Keratinocyte (primary cell): ENCODE results near the gene ZNF888. TPM values are rescaled to one million over a fixed set of nuclear protein-coding genes. Genes with fewer than 3 reads are reported as not detected.
"Not testable (repeated sequence)": the region's sequence is repeated elsewhere in the genome, so short reads cannot be mapped to it uniquely, and the experiment has no call there.

ENCODE experiments used
- DNase-seq: peaks from one replicate; pipeline ENCODE4 v3.0.0-alpha.2; 2011; ENCODE audit warnings: low read depth, missing footprints, low spot score
- FAIRE-seq: peaks from 2 replicates; lab custom pipeline; 2011; peaks lifted over from hg19 to GRCh38; lab: Jason Lieb, UNC
- H2AFZ ChIP-seq: 2 replicates; pipeline ENCODE4 v1.6.0; 2012; ENCODE audit warnings: low read length, control low read depth, inconsistent platforms; ENCODE audit not compliant: control insufficient read depth
- H3K27ac ChIP-seq: 2 replicates; pipeline ENCODE4 v1.5.1; 2011; ENCODE audit warnings: low read length; ENCODE audit not compliant: control insufficient read depth, insufficient read depth
- H3K27me3 ChIP-seq: 3 replicates; pipeline ENCODE4 v1.6.0; 2011; ENCODE audit warnings: low read length; ENCODE audit not compliant: control insufficient read depth, insufficient read depth; ENCODE audit errors: extremely low read depth
- H3K36me3 ChIP-seq, 2 experiments: 2 replicates in 1 of 2; 3 replicates in 1 of 2; pipeline ENCODE4 v1.5.1; 2011; ENCODE audit warnings: low read length in 2 of 2, mild to moderate bottlenecking in 1 of 2; ENCODE audit not compliant: control insufficient read depth in 2 of 2, insufficient read depth in 2 of 2; ENCODE audit errors: extremely low read depth in 1 of 2
- H3K4me1 ChIP-seq: 3 replicates; pipeline ENCODE4 v1.5.1; 2011; ENCODE audit warnings: low read length; ENCODE audit not compliant: control insufficient read depth, insufficient read depth; ENCODE audit errors: extremely low read depth
- H3K4me2 ChIP-seq: 3 replicates; pipeline ENCODE4 v1.6.0; 2011; ENCODE audit warnings: low read depth, low read length; ENCODE audit not compliant: control insufficient read depth, insufficient read depth; ENCODE audit errors: extremely low read depth
- H3K4me3 ChIP-seq, 3 experiments: fragments of 200-600 bp in 1 of 3; sonication (generic) in 1 of 3; 2 replicates in 2 of 3; 3 replicates in 1 of 3; pipeline ENCODE4 v1.5.1; 2011 to 2016; ENCODE audit warnings: low read length in 3 of 3, mild to moderate bottlenecking in 3 of 3, control low read depth in 2 of 3, inconsistent platforms in 1 of 3, low read depth in 1 of 3, mixed read lengths in 1 of 3, mixed run types in 1 of 3, moderate library complexity in 1 of 3; ENCODE audit not compliant: control insufficient read depth in 2 of 3, insufficient read depth in 2 of 3; ENCODE audit errors: extremely low read depth in 1 of 3
- H3K79me2 ChIP-seq: 2 replicates; pipeline ENCODE4 v1.6.0; 2012; ENCODE audit warnings: low read length; ENCODE audit not compliant: control insufficient read depth, insufficient read depth
- H3K9ac ChIP-seq: 3 replicates; pipeline ENCODE4 v1.6.0; 2011; ENCODE audit warnings: low read length; ENCODE audit not compliant: control insufficient read depth, insufficient read depth; ENCODE audit errors: extremely low read depth
- H3K9me1 ChIP-seq: 3 replicates; pipeline ENCODE4 v1.6.0; 2011; ENCODE audit warnings: low read length; ENCODE audit not compliant: control insufficient read depth, insufficient read depth; ENCODE audit errors: extremely low read depth
- H3K9me3 ChIP-seq: 2 replicates; pipeline ENCODE4 v1.5.1; 2012; ENCODE audit warnings: low read depth, low read length; ENCODE audit not compliant: control insufficient read depth
- H4K20me1 ChIP-seq: 3 replicates; pipeline ENCODE4 v1.6.0; 2011; ENCODE audit warnings: low read length; ENCODE audit not compliant: control insufficient read depth, insufficient read depth; ENCODE audit errors: extremely low read depth
- EZH2 ChIP-seq: IDR thresholded peaks from one replicate; pipeline ENCODE4 v1.6.1; 2012; ENCODE audit warnings: inconsistent platforms, mild to moderate bottlenecking, low read length, moderate library complexity
- dilution Hi-C: fragments of 300-500 bp; cut with MboI; formaldehyde crosslinking; loops from one replicate; pipeline ENCODE4 v1.7.0; 2020; ENCODE audit warnings: low sequenced_read_pairs; ENCODE audit not compliant: extremely low pct_ligation_motif_present
- polyA plus RNA-seq, 5 experiments: library from polyadenylated mRNA; depleted of rRNA in 3 of 5; stranded (reverse) in 3 of 5; stranded (forward) in 1 of 5; unstranded in 1 of 5; fragments of >200 nt; gene quantifications; 1 replicate in 1 of 5; 2 replicates in 3 of 5; 3 replicates in 1 of 5; pipeline versions ENCODE4 v1.2.1 to v1.2.3, GENCODE V29; 2011 to 2012; ENCODE audit warnings: missing spikeins in 2 of 5, low read depth in 1 of 5, low replicate concordance in 1 of 5
- TF ChIP-seq, protein P1 (sequence below), 3 experiments: IDR thresholded peaks in 1 of 3; conservative IDR thresholded peaks in 1 of 3; optimal IDR thresholded peaks in 1 of 3; 2 replicates in 2 of 3; 3 replicates in 1 of 3; pipeline versions ENCODE3 to v1.5.1; 2011; ENCODE audit warnings: low read length in 3 of 3, mild to moderate bottlenecking in 3 of 3, moderate library complexity in 2 of 3, control low read depth in 1 of 3, inconsistent platforms in 1 of 3; ENCODE audit not compliant: insufficient read depth in 2 of 3; ENCODE audit errors: extremely low read depth in 1 of 3

ZNF888 gene
- polyA plus RNA-seq, 1 donor (not counting 4 experiments of a cell fraction or from before 2014, with no cell fraction given): 3.1 TPM

DNA sequence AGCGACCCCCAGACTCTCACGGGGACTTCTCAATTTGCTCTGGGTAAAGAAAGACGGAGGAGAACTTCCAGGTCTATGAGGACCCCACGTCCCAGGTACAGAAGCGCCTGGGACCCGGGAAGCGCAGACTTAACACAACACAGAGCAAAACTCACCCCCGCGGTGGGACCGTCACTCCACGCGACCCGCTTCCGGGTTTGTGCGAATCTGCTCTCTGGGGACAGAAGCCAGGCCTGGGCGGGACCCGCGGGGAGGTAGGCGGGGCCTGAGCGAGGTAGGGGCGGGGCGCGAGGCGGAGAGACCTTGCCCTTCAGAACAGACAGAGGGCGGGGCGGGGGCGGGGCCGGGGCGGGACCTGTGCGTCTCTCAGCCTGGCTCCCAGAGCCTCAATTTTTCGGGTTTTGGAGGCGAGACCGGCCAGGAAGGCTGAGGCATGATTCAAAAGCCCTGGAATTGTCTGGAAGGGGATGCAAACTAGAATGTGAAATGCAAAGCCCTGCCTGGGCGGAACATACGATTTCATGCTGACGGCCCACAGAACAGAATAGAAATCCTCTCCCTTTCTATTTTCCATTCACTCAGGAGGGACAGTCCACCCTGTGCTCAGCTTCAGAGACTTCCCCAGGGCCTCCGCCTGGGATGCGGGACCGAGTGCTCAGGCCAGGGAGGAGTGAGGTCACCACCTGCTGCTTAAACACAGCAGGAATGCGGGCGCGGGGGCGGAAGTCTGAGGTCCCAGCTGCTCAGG is 19.3 kb upstream of the ZNF888 start:
- H3K27me3 ChIP-seq: no peaks in the 10 kb centered on the region
- H3K9me3 ChIP-seq: peaks cover 11% of the 10 kb centered on the region
- peak; percentile 43 for FAIRE-seq
- H3K9me1 ChIP-seq: no peaks in the 10 kb centered on the region
- peak overlapping the region; percentile 85 for H3K9ac ChIP-seq
- peak overlapping the region; percentile 70 to 95 (median 92) for H3K4me3 ChIP-seq
- no peaks in the 10 kb centered on the region for H3K4me1 ChIP-seq
- dilution Hi-C loops: no loop called here
- H2AFZ ChIP-seq: peak overlapping the region; percentile 95
- peaks cover 2% of the 10 kb centered on the region for H3K79me2 ChIP-seq
- no peaks in the 10 kb centered on the region for H4K20me1 ChIP-seq
- peak overlapping the region; percentile 76 for H3K27ac ChIP-seq
- DNase-seq: peak; percentile 26
- peak overlapping the region; percentile 88 for H3K4me2 ChIP-seq
- no peak for TF ChIP-seq EZH2
- TF ChIP-seq, protein P1, sequence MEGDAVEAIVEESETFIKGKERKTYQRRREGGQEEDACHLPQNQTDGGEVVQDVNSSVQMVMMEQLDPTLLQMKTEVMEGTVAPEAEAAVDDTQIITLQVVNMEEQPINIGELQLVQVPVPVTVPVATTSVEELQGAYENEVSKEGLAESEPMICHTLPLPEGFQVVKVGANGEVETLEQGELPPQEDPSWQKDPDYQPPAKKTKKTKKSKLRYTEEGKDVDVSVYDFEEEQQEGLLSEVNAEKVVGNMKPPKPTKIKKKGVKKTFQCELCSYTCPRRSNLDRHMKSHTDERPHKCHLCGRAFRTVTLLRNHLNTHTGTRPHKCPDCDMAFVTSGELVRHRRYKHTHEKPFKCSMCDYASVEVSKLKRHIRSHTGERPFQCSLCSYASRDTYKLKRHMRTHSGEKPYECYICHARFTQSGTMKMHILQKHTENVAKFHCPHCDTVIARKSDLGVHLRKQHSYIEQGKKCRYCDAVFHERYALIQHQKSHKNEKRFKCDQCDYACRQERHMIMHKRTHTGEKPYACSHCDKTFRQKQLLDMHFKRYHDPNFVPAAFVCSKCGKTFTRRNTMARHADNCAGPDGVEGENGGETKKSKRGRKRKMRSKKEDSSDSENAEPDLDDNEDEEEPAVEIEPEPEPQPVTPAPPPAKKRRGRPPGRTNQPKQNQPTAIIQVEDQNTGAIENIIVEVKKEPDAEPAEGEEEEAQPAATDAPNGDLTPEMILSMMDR (optimal IDR thresholded peaks at IDR 0.05 in 1 of 3, IDR thresholded peaks at IDR 0.05 in 1 of 3, conservative IDR thresholded peaks at IDR 0.05 in 1 of 3; ENCODE audit: extremely low read depth in 1 of 3, insufficient read depth in 2 of 3, low read length in 3 of 3): no peak
- H3K36me3 ChIP-seq: no peaks in the 10 kb centered on the region

DNA sequence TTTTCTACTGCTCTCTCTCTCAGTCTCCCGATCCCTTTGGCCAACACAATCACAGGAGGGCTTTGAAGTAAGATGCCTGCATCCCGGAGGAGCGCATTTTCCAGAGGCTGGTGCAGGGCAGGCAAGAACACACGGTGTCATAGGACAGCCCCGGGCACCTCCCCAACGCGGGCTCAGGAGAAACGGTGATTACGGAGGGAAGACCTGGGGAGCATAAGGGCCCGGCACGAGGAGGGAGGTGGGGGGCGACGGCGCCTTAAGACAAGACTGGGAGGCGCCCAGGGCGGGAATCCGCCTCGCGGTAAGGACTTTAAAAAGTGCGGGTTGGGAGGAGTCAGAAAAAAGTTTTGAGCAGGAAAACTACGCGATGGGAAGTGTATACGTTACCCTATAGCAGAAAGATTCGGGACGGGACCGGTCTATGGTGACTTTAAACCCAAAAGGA is 18.7 kb upstream of the ZNF888 start:
- DNase-seq: no peak
- Histone ChIP-seq H3K27me3 (no peaks in the 10 kb centered on the region), H3K79me2 (peaks cover 7% of the 10 kb centered on the region), H3K27ac (peak overlapping the region; percentile 76), H3K4me2 (peak overlapping the region; percentile 79), H3K9me3 (peaks cover 8% of the 10 kb centered on the region), H3K4me3 (peak overlapping the region; percentile 70 to 95 (median 92)), H3K9me1 (no peaks in the 10 kb centered on the region), H3K36me3 (no peaks in the 10 kb centered on the region), H2AFZ (peak overlapping the region; percentile 95), H4K20me1 (no peaks in the 10 kb centered on the region), H3K9ac (peak overlapping the region; percentile 85), H3K4me1 (no peaks in the 10 kb centered on the region)
- TF ChIP-seq, protein P1 (optimal IDR thresholded peaks at IDR 0.05 in 1 of 3, IDR thresholded peaks at IDR 0.05 in 1 of 3, conservative IDR thresholded peaks at IDR 0.05 in 1 of 3; ENCODE audit: extremely low read depth in 1 of 3, insufficient read depth in 2 of 3, low read length in 3 of 3): no peak
- TF ChIP-seq EZH2: no peak
- FAIRE-seq: no peak
- dilution Hi-C loops: no loop called here

DNA sequence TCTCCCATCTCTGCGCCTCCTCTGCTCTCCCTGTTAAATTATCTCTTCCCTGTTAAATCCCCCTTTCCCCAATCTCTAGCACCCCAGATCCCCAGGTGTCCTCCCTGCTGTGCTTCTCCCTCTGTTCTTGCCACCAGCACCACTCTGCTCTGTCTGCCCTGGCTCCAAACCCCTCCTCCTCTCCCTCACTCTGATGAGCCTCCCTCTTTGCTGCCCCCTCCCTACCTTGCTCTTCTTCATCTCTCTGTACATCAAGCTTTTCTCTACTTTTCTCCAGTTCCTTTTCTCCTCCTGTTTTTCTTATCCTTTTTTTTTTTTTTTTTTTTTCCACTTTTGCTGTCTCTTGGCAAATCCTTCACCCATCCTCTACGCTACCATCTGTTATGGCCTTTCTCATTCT is 18.3 kb upstream of the ZNF888 start:
- H3K79me2 ChIP-seq, H4K20me1 ChIP-seq, H3K4me1 ChIP-seq, H3K9me1 ChIP-seq, H3K9me3 ChIP-seq, DNase-seq, H3K27ac ChIP-seq, H3K27me3 ChIP-seq, FAIRE-seq, H3K36me3 ChIP-seq, dilution Hi-C loops: not testable (repeated sequence)
- Histone ChIP-seq H3K4me3 (peak overlapping the region; percentile 70 to 95 (median 92)), H3K9ac (peak overlapping the region; percentile 85), H2AFZ (peak overlapping the region; percentile 95), H3K4me2 (peak overlapping the region; percentile 79)
